Frontal cortex (tissue), 4 donors: ENCODE data around the gene PPAT. TPM values are rescaled to one million over a fixed set of nuclear protein-coding genes. Genes with fewer than 3 reads are reported as not detected.
"Not testable (repeated sequence)": the region's sequence is repeated elsewhere in the genome, so short reads cannot be mapped to it uniquely, and the experiment has no call there.

Source experiments
- DNase-seq, 2 donors: peaks; one replicate each; pipeline ENCODE4 v3.0.0; 2012; ENCODE audit warnings: low spot score in 2 of 2
- FAIRE-seq: peaks from 2 replicates; lab custom pipeline; 2012; peaks lifted over from hg19 to GRCh38; lab: Jason Lieb, UNC
- total RNA-seq: library from RNA; depleted of rRNA; stranded (reverse); fragments of >200 nt; gene quantifications from one replicate; pipeline ENCODE4 v1.2.3, GENCODE V29; 2014
- donor health status: control.
- donor health status: control.
- donor health status: control.

Gene PPAT
- total RNA-seq, 1 donor from 2014 or later, result 24.9 TPM

GRCh38 chr4:56388306-56388705, 47.1 kb downstream of the PPAT start:
- FAIRE-seq (no peak), DNase-seq (no peak)

DNA sequence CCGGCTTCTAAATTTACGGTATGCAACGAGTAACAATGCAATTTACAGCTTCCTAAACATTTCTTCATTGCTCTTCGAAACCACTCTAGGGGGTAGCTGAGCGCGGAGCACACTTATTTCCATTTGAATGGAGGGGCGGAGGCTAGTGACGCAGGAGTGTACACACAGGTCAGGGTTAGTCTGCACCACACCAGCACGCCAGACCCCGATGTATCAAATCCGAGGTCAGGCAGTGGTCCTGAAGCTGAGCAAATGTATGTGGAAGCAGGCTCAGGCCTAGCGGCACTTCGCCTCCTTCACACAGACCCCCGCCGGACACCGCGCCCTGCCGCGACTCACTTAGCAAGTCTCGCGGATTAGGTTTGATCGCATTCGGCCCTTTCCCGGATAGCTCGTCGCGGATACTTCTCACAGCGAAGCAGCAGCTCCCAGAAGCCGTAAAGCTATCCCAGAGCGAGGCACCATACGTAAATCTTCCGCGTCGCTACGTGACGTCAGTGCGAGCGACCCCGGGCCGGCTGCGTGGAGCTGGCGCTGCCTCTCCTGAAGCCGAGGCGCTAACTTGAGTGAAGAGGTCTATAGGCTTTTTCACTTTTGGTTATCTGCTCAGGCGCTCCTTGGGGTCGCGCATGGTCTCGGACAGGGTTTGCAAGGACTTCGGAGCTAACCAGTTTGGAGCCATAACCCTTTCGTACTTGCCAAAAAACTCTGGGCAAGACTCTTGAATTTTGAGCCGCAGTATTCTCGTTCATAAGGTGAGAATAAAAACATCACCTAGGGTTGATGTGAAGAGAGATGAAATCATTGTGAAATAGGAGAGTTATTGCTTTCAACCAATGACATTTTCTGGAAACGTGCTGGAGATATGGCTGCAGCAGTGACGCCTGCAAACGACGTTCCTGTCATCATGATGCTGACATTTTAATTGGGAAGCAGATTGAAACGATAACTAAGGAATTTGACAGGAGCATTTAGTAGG, 48.1 kb downstream of the PPAT start, which contains the start of gene AASDH:
Gene AASDH (minus strand): TSS at position 469 of the 979 bp plus-strand sequence. CDS start 3,192 bp downstream, outside the sequence.
- DNase-seq, result peak; percentile 73 to 82
- no peak for FAIRE-seq

DNA sequence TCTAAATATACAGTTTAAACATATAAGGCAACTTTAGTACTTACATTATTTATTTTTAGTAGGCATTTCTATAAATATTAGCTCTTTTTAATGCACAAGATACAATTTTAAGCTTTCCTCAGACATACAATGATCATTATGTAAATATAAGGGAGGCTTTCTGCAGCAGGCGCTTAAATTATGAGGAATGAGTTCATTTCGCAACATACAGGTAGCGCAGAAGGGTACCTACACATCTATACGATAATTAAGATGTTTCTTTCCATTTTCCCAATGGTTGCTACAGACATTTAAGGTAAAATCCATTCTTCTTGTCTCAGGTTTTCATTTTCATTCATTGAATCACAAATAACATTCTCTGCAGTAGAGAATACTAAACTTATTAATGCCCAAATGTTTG, 49.3 kb downstream of the PPAT start:
- no peak for DNase-seq
- FAIRE-seq, result no peak

DNA sequence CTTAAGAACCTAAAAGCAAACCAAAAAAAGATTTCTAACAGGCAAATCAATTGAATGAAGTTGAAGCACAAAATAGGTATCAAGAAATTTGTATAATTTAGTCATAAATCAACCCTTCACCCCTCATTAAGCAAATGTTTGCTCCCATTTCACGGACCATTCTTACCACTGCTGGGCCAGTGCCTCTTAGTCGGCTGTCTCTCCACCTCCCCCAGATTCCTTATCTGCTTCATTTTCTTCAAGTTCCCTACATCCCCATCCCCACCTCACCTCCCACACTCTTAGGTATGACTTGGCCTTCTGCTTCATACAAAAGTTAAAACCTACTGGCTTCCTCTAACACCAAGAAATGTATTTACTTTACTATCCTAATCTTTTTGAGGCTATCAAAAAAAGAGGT, 60.0 kb downstream of the PPAT start:
- FAIRE-seq, result no peak
- DNase-seq, result no peak

GRCh38 chr4:56374956-56375355, 60.5 kb downstream of the PPAT start:
- FAIRE-seq, result no peak
- DNase-seq, result no peak

- DNase-seq (no peak), FAIRE-seq (no peak)
Measured at GRCh38 chr4:56372774-56373173, 62.6 kb downstream of the PPAT start.

- FAIRE-seq (no peak), DNase-seq (no peak)
Measured at GRCh38 chr4:56371426-56372220, 63.8 kb downstream of the PPAT start.

GRCh38 chr4:56370377-56370776, 65.0 kb downstream of the PPAT start:
- FAIRE-seq, result no peak

GRCh38 chr4:56362981-56363380, 72.4 kb downstream of the PPAT start:
- not testable (repeated sequence) for DNase-seq, FAIRE-seq

More at GRCh38 chr4:56370377-56370776, 65.0 kb downstream of the PPAT start:
- no peak for DNase-seq

- no peak for DNase-seq
- FAIRE-seq, result no peak
Measured at GRCh38 chr4:56360071-56360470, 75.3 kb downstream of the PPAT start.

GRCh38 chr4:56356650-56357049, 78.8 kb downstream of the PPAT start:
- DNase-seq, result no peak
- no peak for FAIRE-seq

- no peak for DNase-seq
Measured at GRCh38 chr4:56348576-56348975, 86.8 kb downstream of the PPAT start.

DNA sequence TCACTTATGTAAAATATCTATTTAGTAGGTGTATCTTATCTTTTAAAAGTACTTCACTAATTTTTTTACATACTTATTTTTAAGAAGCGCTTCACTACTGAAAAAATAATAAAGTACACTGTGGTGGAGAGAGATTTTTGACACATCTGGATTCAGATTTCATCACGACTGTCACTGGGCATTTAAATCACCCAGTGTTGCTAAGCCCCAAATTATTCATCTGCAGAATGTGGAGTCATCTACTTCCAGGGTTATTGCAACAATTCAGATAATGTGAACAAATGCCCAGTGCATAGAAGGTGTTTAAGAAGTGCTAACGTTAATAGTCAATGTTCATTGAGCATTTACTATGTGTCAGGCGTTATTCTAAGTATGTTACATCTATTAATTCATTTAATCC, 90.0 kb downstream of the PPAT start:
- no peak for DNase-seq
- no peak for FAIRE-seq

More at GRCh38 chr4:56348576-56348975, 86.8 kb downstream of the PPAT start:
- no peak for FAIRE-seq

Other genes with a start within 250 kb of the PPAT start
- 24.1 TPM for gene AASDH, start 48.1 kb downstream of the PPAT start, total RNA-seq
- gene PAICS, start 645 bp upstream of the PPAT start, total RNA-seq, result 6.9 TPM
- gene SRP72, start 32.0 kb upstream of the PPAT start, total RNA-seq, result 51.4 TPM
- gene ARL9, start 70.2 kb upstream of the PPAT start, total RNA-seq, result 2.4 TPM
- 78.7 TPM for gene HOPX, start 245.7 kb upstream of the PPAT start, total RNA-seq